Endothelial cell (in vitro differentiated cells): ENCODE measurements around the gene GBE1. TPM values are rescaled to one million over a fixed set of nuclear protein-coding genes. Genes with fewer than 3 reads are reported as not detected.
"Not testable (repeated sequence)": the region's sequence is repeated elsewhere in the genome, so short reads cannot be mapped to it uniquely, and the experiment has no call there.

Source experiments
- DNase-seq: peaks from one replicate; pipeline ENCODE4 v3.0.0; 2021; ENCODE audit warnings: low spot score
- H3K27ac Mint-ChIP-seq: one replicate; pipeline ENCODE4 v1.8.0; 2021; ENCODE audit warnings: mixed read lengths, inconsistent platforms; ENCODE audit not compliant: unreplicated experiment
- H3K27me3 Mint-ChIP-seq: one replicate; pipeline ENCODE4 v1.8.0; 2021; ENCODE audit warnings: mild to moderate bottlenecking, moderate library complexity, mixed read lengths, inconsistent platforms; ENCODE audit not compliant: unreplicated experiment
- H3K36me3 Mint-ChIP-seq: one replicate; pipeline ENCODE4 v1.8.0; 2021; ENCODE audit warnings: mild to moderate bottlenecking, low read depth, mixed read lengths, inconsistent platforms; ENCODE audit not compliant: unreplicated experiment
- H3K4me1 Mint-ChIP-seq: one replicate; pipeline ENCODE4 v1.8.0; 2021; ENCODE audit warnings: mild to moderate bottlenecking, mixed read lengths, inconsistent platforms; ENCODE audit not compliant: unreplicated experiment
- H3K4me3 Mint-ChIP-seq: one replicate; pipeline ENCODE4 v1.8.0; 2021; ENCODE audit warnings: mild to moderate bottlenecking, mixed read lengths, inconsistent platforms; ENCODE audit not compliant: unreplicated experiment
- H3K9me3 Mint-ChIP-seq: one replicate; pipeline ENCODE4 v1.8.0; 2021; ENCODE audit warnings: mixed read lengths, inconsistent platforms; ENCODE audit not compliant: unreplicated experiment
- CTCF ChIP-seq: fragments of 200-600 bp; sonication (generic); IDR thresholded peaks from one replicate; pipeline ENCODE4 v1.5.0; 2021; ENCODE audit warnings: antibody characterized with exemption; ENCODE audit not compliant: unreplicated experiment
- total RNA-seq: library from RNA; stranded (reverse); fragmentation: NEBNext Ultra II Directional; extraction: Animal tissue kit (Norgen Biotek cat#: 25700); gene quantifications from one replicate; pipeline ENCODE4 v1.2.1, GENCODE V29; 2021; ENCODE audit not compliant: unreplicated experiment

GBE1 gene
- total RNA-seq, 1 donor from 2014 or later, result 15.6 TPM

- H3K27ac Mint-ChIP-seq, result no peak overlapping the region
- DNase-seq, result no peak
- peaks cover 7% of the 10 kb centered on the region for H3K4me1 Mint-ChIP-seq
- no peaks in the 10 kb centered on the region for H3K9me3 Mint-ChIP-seq
- H3K36me3 Mint-ChIP-seq, result no peaks in the 10 kb centered on the region
- no peak overlapping the region for H3K4me3 Mint-ChIP-seq
- peaks cover 9% of the 10 kb centered on the region for H3K27me3 Mint-ChIP-seq
- TF ChIP-seq CTCF, result no peak
Measured at GRCh38 chr3:81764665-81765064, 3.2 kb upstream of the GBE1 start.

GRCh38 chr3:81764002-81764401 is 2.6 kb upstream of the GBE1 start:
- no peaks in the 10 kb centered on the region for H3K36me3 Mint-ChIP-seq
- TF ChIP-seq CTCF, result no peak
- no peaks in the 10 kb centered on the region for H3K9me3 Mint-ChIP-seq
- H3K27me3 Mint-ChIP-seq, result peaks cover 9% of the 10 kb centered on the region
- DNase-seq, result no peak
- peaks cover 7% of the 10 kb centered on the region for H3K4me1 Mint-ChIP-seq
- H3K4me3 Mint-ChIP-seq, result no peak overlapping the region
- H3K27ac Mint-ChIP-seq, result no peak overlapping the region

- Mint-ChIP-seq H3K4me3 (peak overlapping the region; percentile 6), H3K9me3 (no peaks in the 10 kb centered on the region), H3K27me3 (peaks cover 4% of the 10 kb centered on the region), H3K36me3 (no peaks in the 10 kb centered on the region), H3K27ac (no peak overlapping the region), H3K4me1 (peaks cover 7% of the 10 kb centered on the region)
- TF ChIP-seq CTCF, result no peak
- no peak for DNase-seq
Measured at GRCh38 chr3:81763001-81763400, 1.6 kb upstream of the GBE1 start.

GRCh38 chr3:81761904-81762580 is 597 bp upstream of the GBE1 start:
- no peaks in the 10 kb centered on the region for H3K36me3 Mint-ChIP-seq
- TF ChIP-seq CTCF, result no peak
- peaks cover 4% of the 10 kb centered on the region for H3K27me3 Mint-ChIP-seq
- H3K4me1 Mint-ChIP-seq, result peaks cover 7% of the 10 kb centered on the region
- H3K9me3 Mint-ChIP-seq, result no peaks in the 10 kb centered on the region
- peak overlapping the region; percentile 94 for H3K4me3 Mint-ChIP-seq
- peak overlapping the region; percentile 91 for H3K27ac Mint-ChIP-seq
- no peak for DNase-seq

- Mint-ChIP-seq H3K9me3 (no peaks in the 10 kb centered on the region), H3K27me3 (peaks cover 4% of the 10 kb centered on the region), H3K4me3 (peak overlapping the region; percentile 96), H3K27ac (no peak overlapping the region), H3K36me3 (no peaks in the 10 kb centered on the region), H3K4me1 (peaks cover 7% of the 10 kb centered on the region)
- TF ChIP-seq CTCF, result no peak
- no peak for DNase-seq
Measured at GRCh38 chr3:81760215-81760614, 1.2 kb downstream of the GBE1 start.

- H3K9me3 Mint-ChIP-seq, H3K4me1 Mint-ChIP-seq, DNase-seq: not testable (repeated sequence)
Measured at GRCh38 chr3:81758771-81759170, 2.7 kb downstream of the GBE1 start.

More at GRCh38 chr3:81758771-81759170, 2.7 kb downstream of the GBE1 start:
- not testable (repeated sequence) for H3K4me3 Mint-ChIP-seq, H3K27me3 Mint-ChIP-seq, H3K27ac Mint-ChIP-seq, H3K36me3 Mint-ChIP-seq
